Fibroblast of lung (primary cell): Measurements from ENCODE around the gene RELCH.

Experiments used
- CTCF ChIP-seq, 2 donors: IDR thresholded peaks in 1 of 2; conservative IDR thresholded peaks in 1 of 2; 1 replicate in 1 of 2; 2 replicates in 1 of 2; pipeline ENCODE4 v1.5.1; 2011 to 2012; ENCODE audit warnings: low read length in 2 of 2, control low read depth in 1 of 2, inconsistent platforms in 1 of 2, low read depth in 1 of 2, mild to moderate bottlenecking in 1 of 2
- EZH2 ChIP-seq: IDR thresholded peaks from 2 replicates; pipeline ENCODE4 v1.5.1; 2012; ENCODE audit warnings: low read length, control low read depth, mild to moderate bottlenecking; ENCODE audit errors: missing control alignments

- TF ChIP-seq CTCF (conservative IDR thresholded peaks at IDR 0.05 in 1 of 2, IDR thresholded peaks at IDR 0.05 in 1 of 2; ENCODE audit: low read depth in 1 of 2, low read length in 2 of 2): no peak
- TF ChIP-seq EZH2: peak; percentile 94
Observed at GRCh38 chr18:62325806-62326645, 139.0 kb downstream of the RELCH start.
